Activated naive CD4-positive, alpha-beta T cell treated with anti-CD3 and anti-CD28 coated beads, Interleukin-2, amount 50 U/mL, for 16 hours (primary cell): ENCODE measurements around the gene AHI1.

ENCODE experiments used
- DNase-seq: peaks from one replicate; pipeline ENCODE4 v3.0.0-alpha.2; 2020

Gene AHI1

DNA sequence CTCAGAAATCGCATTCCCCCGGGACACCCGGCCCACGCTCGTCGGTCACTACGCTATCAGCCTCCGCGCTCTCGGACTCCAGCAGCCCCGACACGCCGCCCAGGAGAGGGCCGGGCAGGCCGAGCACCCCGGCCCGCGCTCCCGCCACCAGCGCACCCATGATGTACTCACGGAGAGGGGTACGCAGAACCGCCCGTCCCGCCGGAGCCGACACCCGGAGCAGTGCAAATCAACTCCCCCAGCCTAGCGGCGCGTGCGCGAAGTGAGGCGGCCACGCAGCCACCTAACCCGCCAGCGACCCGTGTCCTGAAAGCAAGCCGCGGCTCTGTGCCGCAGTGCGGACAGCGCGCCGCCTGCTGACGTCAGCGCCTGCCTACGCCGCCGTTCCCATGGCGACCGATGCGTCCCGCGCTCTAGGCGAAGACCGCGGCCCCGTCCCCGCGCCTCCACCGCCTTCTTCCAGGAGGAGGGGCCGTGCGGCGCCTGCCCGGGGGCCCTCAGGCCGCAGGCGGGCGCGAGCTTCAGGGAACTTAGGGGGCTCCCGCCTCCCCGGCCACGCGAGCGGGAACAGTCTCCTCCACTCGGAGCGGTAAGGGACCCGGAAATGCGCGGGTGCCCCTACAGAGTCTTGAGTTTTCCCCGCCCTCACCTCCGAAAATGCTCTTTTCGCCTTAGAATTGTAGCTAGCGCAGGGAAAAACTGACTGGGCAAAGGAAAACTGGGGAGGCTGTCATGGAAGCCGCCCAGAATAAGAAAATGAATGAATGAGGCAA is at the start of gene AHI1:
TSS of gene AHI1 (minus strand) at position 329 of the 773 bp plus-strand sequence. CDS start 5,503 bp downstream, outside the sequence.
- DNase-seq = peak; percentile 92

GRCh38 chr6:135546680-135547418 is 49.3 kb upstream of the AHI1 start:
- DNase-seq = no peak

DNA sequence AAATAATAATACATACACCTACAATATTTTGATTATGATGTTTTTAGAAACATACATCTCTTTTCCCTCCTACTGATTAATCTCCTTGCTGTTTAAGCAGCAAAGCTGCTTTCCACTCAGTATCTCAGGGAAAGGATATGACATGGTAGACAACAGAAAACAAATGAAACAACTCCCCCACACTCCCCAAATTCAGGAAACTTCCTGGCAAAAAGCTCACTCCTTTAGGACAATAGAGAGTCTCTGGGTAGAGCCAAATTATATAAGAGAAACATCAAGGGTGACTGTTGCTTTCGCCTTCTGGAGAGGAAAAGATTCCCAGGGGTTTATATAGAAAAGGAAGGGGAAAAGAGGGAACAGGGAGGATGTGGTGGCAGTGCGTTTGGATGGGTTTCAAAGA is 48.7 kb upstream of the AHI1 start:
- no peak for DNase-seq

DNA sequence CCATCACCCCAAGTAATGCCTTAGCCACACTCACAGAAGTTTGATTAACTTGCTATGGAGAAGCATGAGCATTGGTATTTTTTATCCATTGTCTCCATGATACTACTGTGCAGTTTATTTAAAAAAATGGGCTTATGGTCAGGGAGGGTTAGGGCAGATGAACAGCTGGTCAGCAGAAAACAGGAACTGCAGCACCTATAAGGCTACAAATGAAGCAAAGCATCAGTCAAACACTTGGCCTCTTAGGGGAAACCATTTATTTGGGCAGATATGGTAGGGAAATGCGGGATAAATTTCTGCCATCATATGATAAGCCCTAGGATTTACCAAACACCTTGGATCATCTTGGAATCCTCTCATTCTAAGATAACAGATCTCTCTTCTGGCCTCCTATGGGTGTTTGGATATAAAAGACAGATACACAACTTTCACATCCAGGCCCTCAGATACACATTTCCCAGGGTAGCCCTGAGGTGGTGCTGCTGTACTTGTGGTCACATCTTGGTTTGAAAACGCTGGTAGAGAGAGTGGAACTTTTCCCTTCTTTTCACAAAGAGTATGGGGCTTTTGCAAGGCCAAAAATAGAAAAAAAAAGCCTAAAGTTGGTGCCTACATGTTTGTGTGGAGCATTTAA is 42.8 kb upstream of the AHI1 start:
- DNase-seq = no peak

DNA sequence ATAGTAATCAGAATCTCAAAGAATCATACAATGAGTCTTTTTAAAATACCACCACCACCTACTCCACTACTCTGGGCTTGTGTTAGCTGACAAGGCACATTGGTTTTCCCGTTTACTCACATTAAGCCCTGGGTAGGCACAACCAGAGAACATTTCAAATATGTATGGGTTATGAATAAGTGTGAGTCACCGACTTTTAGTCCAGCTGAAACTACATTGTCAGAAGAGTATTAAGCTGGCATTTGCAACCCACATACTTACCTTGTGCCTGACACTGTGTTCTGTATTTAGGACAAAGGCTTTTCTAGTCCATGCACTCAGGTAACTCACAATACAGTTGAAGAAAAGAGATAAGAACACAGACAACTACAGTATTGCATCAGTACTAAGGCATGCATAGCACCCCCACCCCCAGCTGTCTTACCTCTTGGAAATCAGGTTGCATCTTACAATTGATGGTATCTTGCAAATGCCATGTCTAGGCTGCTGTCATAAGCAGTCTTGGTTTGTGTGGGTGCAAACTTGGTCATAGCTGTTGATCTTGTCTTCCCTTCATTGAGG is 40.3 kb upstream of the AHI1 start:
- peak; percentile 35 for DNase-seq

DNA sequence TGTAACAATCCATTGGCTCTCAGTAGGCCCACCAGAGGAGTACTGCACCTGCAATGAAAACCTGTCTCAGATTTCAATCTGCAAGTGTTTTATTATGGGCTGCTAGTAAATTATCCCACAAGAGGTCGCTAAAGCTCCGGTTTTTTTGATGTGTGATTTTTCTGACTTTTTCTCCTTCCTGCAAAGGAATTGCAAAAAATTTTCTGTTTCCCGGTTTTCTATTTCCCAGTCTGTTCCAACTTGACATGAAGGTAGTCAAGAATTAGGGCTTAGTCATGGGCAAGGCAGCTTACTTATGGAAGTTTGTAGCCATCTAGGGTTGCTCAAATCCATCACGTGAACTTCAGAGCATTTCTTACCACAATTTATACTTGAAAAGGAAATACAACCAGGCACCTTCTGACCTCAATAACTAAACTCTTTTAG is 38.5 kb upstream of the AHI1 start:
- DNase-seq = no peak

GRCh38 chr6:135534773-135535380 is 37.3 kb upstream of the AHI1 start:
- no peak for DNase-seq

- no peak for DNase-seq
These were observed 35.0 kb upstream of the AHI1 start for GRCh38 chr6:135532559-135532958.

GRCh38 chr6:135531954-135532490 is 34.5 kb upstream of the AHI1 start:
- no peak for DNase-seq

GRCh38 chr6:135530113-135530512 is 32.6 kb upstream of the AHI1 start:
- DNase-seq = no peak

GRCh38 chr6:135527960-135528249 is 30.4 kb upstream of the AHI1 start:
- no peak for DNase-seq

DNA sequence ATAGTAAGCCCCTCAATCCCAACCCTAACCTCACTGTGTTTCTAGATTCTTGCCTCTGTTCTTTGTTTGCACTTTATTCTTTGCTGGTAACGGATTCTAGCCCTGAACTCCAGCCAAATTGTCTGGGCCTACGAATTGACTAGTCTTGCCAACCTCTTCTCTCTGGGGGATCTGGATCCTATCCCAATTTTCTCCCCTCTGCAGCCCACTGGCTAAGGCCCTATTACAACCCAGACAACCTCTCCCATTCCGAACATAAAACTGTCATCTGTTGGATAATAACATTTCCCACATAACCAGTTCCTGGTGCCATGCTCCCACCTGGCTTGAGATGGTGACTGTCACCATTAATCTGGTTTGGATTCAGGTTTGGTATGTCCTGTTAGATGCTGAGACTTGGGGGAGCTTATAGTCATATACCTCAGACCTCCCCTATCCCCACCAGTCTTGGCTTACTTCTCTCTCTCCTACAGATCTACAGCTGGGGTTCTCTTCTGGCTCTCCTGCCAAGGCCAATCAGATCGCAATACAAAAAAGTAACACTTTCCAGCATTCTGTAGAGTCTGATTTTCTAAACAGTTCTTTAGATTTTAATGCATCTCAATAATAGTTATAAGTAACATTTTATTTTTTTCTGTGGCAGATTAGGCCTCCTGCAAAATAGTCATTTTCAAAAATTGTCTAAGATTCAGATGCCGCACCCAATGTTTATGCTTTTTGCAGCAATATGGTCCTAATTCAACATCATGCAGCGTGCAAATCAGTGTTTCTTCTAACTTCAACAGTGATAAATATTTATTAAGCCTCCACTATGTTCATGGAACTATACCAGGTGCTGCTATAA is 29.8 kb upstream of the AHI1 start:
- no peak for DNase-seq

GRCh38 chr6:135525594-135525993 is 28.1 kb upstream of the AHI1 start:
- no peak for DNase-seq

DNA sequence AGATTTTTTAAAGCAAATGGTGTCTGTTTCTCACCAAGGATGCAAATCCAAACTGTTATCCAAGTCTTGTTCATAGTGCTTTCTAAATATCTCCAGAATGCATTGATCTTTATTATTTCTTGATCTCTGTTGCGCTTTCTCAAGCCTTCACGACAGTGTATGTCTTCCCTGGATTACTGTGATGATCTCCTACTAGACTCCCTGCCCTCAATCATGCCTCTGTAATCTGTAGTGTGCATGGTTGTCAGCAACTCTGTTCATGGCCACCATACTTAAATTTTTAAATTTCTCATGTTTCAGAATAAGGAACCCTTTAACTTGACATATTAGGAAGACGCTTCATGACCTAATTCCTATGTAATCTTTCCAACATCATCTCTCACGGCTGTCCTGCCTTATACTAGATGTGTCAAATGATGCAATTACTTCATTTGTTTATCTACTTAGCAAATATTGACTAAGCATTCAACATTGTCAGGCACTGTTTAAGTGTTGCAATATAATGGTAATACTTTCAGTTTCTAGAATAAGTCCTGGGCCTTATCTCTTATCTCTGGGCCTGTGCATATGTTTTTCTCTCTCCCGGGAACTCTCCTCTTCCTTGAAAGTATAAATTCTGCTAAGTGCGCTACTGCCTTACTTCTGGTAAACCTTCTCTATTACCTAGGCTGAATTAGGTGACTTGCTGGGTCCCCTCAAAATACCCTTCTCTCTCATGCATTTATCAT is 25.6 kb upstream of the AHI1 start:
- DNase-seq = no peak

DNA sequence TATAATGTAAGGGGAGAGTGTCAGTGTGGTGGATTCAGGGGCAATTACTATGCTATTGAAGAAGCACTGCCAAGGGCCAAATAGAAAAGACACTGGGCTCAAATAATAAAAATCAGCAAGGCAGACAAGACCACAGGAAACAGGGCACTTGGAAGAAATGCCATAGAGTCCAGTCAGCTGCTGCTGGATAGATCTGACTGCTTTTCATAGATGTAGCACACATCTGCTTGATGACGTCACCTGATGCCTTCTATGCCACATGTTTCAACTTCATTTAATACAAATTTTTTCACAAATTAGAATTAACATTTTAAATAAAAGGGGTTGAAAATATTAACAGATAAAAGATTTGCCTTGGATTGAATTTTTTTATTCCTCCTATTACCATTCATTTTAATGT is 23.9 kb upstream of the AHI1 start:
- DNase-seq = no peak

GRCh38 chr6:135520781-135521180 is 23.2 kb upstream of the AHI1 start:
- no peak for DNase-seq

GRCh38 chr6:135519348-135519747 is 21.8 kb upstream of the AHI1 start:
- no peak for DNase-seq

- no peak for DNase-seq
These were observed 20.0 kb upstream of the AHI1 start for GRCh38 chr6:135517527-135517926.

DNA sequence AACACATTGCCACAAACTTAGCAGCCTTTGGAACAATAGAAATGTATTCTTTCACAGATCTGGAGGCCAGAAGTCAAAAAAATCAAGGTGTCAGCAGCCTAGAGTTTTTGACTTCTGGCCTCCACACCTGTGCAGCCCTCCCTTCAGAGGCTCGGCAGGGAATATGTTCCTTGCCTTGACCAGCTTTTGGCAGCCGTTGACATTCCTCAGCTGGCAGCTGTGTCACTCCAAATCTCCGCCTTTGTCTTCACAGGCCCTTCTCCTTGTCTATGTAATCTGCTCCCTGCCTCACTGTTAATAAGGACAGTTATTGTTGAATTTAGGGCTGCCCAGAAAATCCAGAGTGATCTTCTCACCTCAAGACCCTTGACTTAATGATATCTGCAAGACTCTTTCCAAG is 17.2 kb upstream of the AHI1 start:
- DNase-seq = no peak

DNA sequence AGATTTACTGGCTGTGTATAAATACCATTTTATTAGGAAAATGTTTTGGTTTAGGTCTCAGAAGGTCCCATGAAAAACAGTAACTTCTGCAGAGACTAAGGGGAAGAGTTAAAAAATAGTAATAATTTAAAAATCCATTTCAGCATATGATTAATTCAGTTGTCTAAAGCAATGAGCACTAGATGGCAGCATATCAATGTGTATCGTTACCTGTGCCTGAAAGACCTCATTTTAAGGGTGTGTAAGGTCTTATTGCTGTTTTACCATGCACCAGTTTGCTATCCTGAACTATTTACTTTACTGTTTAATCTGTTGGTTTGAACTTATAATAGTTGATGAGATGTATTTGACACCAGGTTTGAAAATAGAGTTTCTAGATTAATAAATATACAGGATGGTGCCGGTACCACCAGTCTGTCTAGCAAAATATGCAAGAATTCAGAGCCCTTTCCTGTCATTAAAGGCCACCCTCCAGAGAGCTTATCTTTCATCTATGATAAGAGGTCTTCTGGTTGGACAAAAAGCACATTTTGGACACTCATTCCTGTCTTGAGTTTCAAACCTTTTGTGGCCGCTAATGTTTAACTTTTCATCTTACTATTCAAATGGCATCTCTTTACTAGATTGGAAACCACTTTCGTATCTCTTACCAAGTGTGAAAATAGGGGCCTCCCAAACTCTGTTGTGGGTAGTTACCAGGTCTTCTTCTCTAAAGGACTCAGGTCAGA is 8.9 kb upstream of the AHI1 start:
- DNase-seq = no peak

DNA sequence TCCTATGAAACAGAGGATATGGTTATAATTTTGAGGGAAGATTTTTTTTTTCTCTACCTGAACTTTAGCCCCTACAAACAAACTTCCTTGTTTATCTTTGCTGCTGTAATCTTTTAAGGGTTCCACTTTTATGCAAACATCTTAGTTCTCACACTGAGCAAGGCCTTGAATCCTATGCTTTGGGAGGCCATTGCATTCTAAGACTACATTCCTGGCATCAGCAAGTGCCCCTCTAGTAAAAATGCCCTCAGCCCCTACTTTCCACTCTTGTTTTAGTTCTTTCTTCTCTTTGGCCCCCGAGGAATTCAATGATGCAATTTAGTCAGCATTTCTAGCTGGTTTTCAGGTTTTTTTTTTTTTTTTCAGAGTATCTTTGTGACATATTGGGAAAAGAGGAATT is 8.1 kb upstream of the AHI1 start:
- no peak for DNase-seq
